K562 (cell line): Measurements from ENCODE around the gene EFNA5. TPM values are rescaled to one million over a fixed set of nuclear protein-coding genes. Genes with fewer than 3 reads are reported as not detected.

Source experiments
- CBFA2T2 ChIP-seq: fragments of 450-650 bp; conservative IDR thresholded peaks from 2 replicates; pipeline ENCODE4 v1.6.1; 2017; ENCODE audit warnings: mild to moderate bottlenecking
- LCOR ChIP-seq: sonication (generic); formaldehyde crosslinking; IDR thresholded peaks from 2 replicates; pipeline ENCODE4 v1.8.0; 2022; ENCODE audit warnings: mild to moderate bottlenecking, missing genetic modification reagents
- MAFG ChIP-seq: fragments of 450-650 bp; conservative IDR thresholded peaks from 2 replicates; pipeline ENCODE4 v1.6.1; 2016; ENCODE audit warnings: missing genetic modification characterization, missing compliant biosample characterization
- NFE2 ChIP-seq: IDR thresholded peaks from 2 replicates; pipeline ENCODE4 v1.6.1; 2014; ENCODE audit warnings: antibody characterized with exemption, low read depth
- NFE2L1 ChIP-seq: fragments of 450-650 bp; IDR thresholded peaks from 2 replicates; pipeline ENCODE4 v1.6.1; 2016; ENCODE audit warnings: missing genetic modification characterization, low read depth, mild to moderate bottlenecking, missing compliant biosample characterization, moderate library complexity, borderline replicate concordance
- PBX2 ChIP-seq, 2 experiments: IDR thresholded peaks in 1 of 2; conservative IDR thresholded peaks in 1 of 2; 2 replicates each; pipeline ENCODE4 v1.6.1; 2016; ENCODE audit warnings: low read depth in 2 of 2, mild to moderate bottlenecking in 1 of 2, missing compliant biosample characterization in 1 of 2, missing genetic modification characterization in 1 of 2, moderate library complexity in 1 of 2
- SOX6 ChIP-seq: fragments of 450-650 bp; IDR thresholded peaks from 2 replicates; pipeline ENCODE4 v1.6.1; 2014; ENCODE audit warnings: mild to moderate bottlenecking
- TAL1 ChIP-seq: fragments of 450-650 bp; IDR thresholded peaks from 2 replicates; pipeline ENCODE4 v1.6.1; 2016; ENCODE audit warnings: mild to moderate bottlenecking
- XRCC4 ChIP-seq: IDR thresholded peaks from one replicate; pipeline ENCODE4 v1.6.1; 2011; ENCODE audit not compliant: insufficient read depth, insufficient read length; ENCODE audit errors: extremely low read depth
- ZNF707 ChIP-seq: fragments of 250-450 bp; sonication (Bioruptor Pico); conservative IDR thresholded peaks from 2 replicates; pipeline ENCODE4 v1.8.0; 2022; ENCODE audit warnings: inconsistent platforms, mild to moderate bottlenecking, moderate library complexity
- polyA plus RNA-seq, 8 experiments: library from polyadenylated mRNA; depleted of rRNA in 4 of 8; stranded (reverse) in 5 of 8; unstranded in 3 of 8; fragments of >200 nt; fragmentation: Nextera tagmentation in 2 of 8; fragmentation: Illumina TruSeq in 1 of 8; extraction: Ambion mirVana in 2 of 8; extraction: Trizol in 1 of 8; gene quantifications; 2 replicates each; pipeline versions ENCODE4 v1.2.1 to v1.2.3, GENCODE V29; 2011 to 2014; ENCODE audit warnings: inconsistent platforms in 1 of 8, missing spikeins in 1 of 8
- total RNA-seq, 7 experiments: library from RNA; depleted of rRNA in 6 of 7; stranded (reverse); fragments of >200 nt in 6 of 7; fragmentation: Illumina TruSeq in 2 of 7; extraction: Trizol in 2 of 7; gene quantifications; 2 replicates each; pipeline versions ENCODE4 v1.2.1 to v1.2.3, GENCODE V29; 2011 to 2021; ENCODE audit warnings: low replicate concordance in 1 of 7
- TF ChIP-seq, protein P1 (sequence below): fragments of 200-600 bp; sonication (generic); IDR thresholded peaks from one replicate; pipeline ENCODE4 v1.6.1; 2012; ENCODE audit warnings: mild to moderate bottlenecking, low read depth, low read length, inconsistent platforms
- TF ChIP-seq, protein P2 (sequence below), 2 experiments: fragments of 200-800 bp in 1 of 2; sonication (Bioruptor generic) in 1 of 2; sonication (generic) in 1 of 2; formaldehyde crosslinking in 1 of 2; IDR thresholded peaks in 1 of 2; conservative IDR thresholded peaks in 1 of 2; 2 replicates each; pipeline versions ENCODE4 v1.5.0 to v1.6.1; 2016 to 2020; ENCODE audit warnings: missing compliant biosample characterization in 1 of 2, missing genetic modification characterization in 1 of 2, missing genetic modification reagents in 1 of 2

EFNA5 gene
- total and polyA plus RNA-seq, 9 of the 15 experiments (the other 6 are each of a cell fraction or from before 2014, with no cell fraction given): 0.20 TPM; not detected in 8

DNA sequence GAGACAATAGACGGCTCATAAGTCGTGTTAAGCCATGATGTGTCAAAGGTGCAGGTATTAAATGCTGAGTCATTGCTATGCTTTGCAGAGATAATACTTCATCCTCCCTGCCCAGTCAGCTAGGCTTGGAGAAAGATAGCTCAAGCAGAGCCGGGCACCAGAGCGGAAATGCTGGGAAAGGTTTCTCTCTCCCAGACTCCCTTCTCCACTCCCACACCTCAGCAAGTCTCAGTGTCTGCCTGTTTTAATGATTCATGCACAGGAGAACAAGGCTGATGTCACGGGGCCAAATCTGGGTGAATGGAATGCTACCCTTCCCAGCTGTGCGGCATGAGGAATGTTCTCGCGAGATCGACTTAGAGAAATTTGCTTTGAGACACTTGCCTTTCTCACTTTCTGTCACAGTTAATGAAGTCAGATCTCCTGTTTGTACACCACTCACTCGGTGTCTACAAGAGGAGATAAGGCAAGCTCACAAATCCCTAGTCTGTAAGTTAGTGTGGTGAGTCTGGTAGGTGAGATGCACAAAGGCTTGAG, 204.4 kb downstream of the EFNA5 start (continued):
- TF ChIP-seq, protein P1, sequence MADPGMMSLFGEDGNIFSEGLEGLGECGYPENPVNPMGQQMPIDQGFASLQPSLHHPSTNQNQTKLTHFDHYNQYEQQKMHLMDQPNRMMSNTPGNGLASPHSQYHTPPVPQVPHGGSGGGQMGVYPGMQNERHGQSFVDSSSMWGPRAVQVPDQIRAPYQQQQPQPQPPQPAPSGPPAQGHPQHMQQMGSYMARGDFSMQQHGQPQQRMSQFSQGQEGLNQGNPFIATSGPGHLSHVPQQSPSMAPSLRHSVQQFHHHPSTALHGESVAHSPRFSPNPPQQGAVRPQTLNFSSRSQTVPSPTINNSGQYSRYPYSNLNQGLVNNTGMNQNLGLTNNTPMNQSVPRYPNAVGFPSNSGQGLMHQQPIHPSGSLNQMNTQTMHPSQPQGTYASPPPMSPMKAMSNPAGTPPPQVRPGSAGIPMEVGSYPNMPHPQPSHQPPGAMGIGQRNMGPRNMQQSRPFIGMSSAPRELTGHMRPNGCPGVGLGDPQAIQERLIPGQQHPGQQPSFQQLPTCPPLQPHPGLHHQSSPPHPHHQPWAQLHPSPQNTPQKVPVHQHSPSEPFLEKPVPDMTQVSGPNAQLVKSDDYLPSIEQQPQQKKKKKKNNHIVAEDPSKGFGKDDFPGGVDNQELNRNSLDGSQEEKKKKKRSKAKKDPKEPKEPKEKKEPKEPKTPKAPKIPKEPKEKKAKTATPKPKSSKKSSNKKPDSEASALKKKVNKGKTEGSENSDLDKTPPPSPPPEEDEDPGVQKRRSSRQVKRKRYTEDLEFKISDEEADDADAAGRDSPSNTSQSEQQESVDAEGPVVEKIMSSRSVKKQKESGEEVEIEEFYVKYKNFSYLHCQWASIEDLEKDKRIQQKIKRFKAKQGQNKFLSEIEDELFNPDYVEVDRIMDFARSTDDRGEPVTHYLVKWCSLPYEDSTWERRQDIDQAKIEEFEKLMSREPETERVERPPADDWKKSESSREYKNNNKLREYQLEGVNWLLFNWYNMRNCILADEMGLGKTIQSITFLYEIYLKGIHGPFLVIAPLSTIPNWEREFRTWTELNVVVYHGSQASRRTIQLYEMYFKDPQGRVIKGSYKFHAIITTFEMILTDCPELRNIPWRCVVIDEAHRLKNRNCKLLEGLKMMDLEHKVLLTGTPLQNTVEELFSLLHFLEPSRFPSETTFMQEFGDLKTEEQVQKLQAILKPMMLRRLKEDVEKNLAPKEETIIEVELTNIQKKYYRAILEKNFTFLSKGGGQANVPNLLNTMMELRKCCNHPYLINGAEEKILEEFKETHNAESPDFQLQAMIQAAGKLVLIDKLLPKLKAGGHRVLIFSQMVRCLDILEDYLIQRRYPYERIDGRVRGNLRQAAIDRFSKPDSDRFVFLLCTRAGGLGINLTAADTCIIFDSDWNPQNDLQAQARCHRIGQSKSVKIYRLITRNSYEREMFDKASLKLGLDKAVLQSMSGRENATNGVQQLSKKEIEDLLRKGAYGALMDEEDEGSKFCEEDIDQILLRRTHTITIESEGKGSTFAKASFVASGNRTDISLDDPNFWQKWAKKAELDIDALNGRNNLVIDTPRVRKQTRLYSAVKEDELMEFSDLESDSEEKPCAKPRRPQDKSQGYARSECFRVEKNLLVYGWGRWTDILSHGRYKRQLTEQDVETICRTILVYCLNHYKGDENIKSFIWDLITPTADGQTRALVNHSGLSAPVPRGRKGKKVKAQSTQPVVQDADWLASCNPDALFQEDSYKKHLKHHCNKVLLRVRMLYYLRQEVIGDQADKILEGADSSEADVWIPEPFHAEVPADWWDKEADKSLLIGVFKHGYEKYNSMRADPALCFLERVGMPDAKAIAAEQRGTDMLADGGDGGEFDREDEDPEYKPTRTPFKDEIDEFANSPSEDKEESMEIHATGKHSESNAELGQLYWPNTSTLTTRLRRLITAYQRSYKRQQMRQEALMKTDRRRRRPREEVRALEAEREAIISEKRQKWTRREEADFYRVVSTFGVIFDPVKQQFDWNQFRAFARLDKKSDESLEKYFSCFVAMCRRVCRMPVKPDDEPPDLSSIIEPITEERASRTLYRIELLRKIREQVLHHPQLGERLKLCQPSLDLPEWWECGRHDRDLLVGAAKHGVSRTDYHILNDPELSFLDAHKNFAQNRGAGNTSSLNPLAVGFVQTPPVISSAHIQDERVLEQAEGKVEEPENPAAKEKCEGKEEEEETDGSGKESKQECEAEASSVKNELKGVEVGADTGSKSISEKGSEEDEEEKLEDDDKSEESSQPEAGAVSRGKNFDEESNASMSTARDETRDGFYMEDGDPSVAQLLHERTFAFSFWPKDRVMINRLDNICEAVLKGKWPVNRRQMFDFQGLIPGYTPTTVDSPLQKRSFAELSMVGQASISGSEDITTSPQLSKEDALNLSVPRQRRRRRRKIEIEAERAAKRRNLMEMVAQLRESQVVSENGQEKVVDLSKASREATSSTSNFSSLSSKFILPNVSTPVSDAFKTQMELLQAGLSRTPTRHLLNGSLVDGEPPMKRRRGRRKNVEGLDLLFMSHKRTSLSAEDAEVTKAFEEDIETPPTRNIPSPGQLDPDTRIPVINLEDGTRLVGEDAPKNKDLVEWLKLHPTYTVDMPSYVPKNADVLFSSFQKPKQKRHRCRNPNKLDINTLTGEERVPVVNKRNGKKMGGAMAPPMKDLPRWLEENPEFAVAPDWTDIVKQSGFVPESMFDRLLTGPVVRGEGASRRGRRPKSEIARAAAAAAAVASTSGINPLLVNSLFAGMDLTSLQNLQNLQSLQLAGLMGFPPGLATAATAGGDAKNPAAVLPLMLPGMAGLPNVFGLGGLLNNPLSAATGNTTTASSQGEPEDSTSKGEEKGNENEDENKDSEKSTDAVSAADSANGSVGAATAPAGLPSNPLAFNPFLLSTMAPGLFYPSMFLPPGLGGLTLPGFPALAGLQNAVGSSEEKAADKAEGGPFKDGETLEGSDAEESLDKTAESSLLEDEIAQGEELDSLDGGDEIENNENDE: no peak
- TF ChIP-seq ZNF707 (CRISPR knock-in tag): no peak
- TF ChIP-seq LCOR: no peak
- TF ChIP-seq CBFA2T2: peak; percentile 27; the same call in 1 of the 2 replicates
- TF ChIP-seq NFE2: peak; percentile 88
- TF ChIP-seq PBX2 (CRISPR knock-in tag; IDR thresholded peaks at IDR 0.05; ENCODE audit: low read depth): no peak
- TF ChIP-seq PBX2 (tag; conservative IDR thresholded peaks at IDR 0.05; ENCODE audit: low read depth): 0 out of 2 replicates have a peak, but pooled peaks have one; percentile 8
- TF ChIP-seq MAFG (tag): peak; percentile 99
- TF ChIP-seq TAL1: peak; percentile 58
- no peak for TF ChIP-seq XRCC4
- TF ChIP-seq NFE2L1 (tag): peak; percentile 94
- TF ChIP-seq, protein P2, sequence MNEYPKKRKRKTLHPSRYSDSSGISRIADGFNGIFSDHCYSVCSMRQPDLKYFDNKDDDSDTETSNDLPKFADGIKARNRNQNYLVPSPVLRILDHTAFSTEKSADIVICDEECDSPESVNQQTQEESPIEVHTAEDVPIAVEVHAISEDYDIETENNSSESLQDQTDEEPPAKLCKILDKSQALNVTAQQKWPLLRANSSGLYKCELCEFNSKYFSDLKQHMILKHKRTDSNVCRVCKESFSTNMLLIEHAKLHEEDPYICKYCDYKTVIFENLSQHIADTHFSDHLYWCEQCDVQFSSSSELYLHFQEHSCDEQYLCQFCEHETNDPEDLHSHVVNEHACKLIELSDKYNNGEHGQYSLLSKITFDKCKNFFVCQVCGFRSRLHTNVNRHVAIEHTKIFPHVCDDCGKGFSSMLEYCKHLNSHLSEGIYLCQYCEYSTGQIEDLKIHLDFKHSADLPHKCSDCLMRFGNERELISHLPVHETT (CRISPR knock-in tag; conservative IDR thresholded peaks at IDR 0.05 in 1 of 2, IDR thresholded peaks at IDR 0.05 in 1 of 2): 0 out of 4 replicates have a peak, but pooled peaks of 1 of the 2 experiments have one; percentile 32
- TF ChIP-seq SOX6: peak; percentile 58
